NCI-H2029 treated with DMSO at 0.1 percent for 48 hours (cell line): ENCODE measurements around the gene RTL10.

Source experiments
- DNase-seq: peaks from one replicate; lab custom pipeline; 2025; lab: John Stamatoyannopoulos, UW

Gene RTL10, protein sequence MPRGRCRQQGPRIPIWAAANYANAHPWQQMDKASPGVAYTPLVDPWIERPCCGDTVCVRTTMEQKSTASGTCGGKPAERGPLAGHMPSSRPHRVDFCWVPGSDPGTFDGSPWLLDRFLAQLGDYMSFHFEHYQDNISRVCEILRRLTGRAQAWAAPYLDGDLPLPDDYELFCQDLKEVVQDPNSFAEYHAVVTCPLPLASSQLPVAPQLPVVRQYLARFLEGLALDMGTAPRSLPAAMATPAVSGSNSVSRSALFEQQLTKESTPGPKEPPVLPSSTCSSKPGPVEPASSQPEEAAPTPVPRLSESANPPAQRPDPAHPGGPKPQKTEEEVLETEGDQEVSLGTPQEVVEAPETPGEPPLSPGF

DNA sequence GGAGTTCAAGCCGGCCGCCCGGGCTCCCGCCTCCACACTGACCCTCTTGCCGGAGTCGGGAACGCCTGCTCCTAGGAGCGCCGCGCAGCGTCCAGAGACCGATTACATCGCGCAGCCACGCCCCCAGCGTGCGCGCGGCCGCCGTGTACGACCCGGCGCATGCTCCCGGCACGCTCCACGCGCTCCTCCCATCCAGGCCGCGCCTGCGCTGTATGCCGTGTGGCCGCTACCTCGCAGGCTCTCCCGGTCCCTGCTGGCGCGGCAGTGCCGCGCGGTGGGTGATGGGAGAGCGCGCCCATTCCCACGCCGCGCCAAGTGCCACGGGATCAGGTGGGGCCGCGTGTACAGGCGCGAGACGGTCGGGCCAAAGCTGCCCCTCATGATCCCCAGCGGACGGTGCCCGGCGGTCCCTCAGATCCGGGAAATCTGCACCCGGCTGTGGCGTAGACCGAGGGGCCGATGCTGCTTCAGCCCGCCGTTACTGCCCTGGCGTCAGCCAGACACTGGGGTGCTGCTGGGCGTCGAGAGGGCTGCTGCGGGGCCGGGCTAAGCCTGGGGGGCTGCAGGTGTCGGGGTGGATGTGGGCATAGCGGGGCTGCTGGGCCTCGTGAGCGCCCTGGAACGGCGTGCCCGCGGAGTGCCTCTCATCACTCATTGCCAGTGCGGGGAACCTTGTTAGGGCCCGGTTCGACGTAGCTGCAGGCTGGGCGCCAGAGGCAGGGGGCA is at the start of gene RTL10, which contains the start of gene GNB1L:
Gene RTL10, minus strand, starts transcription at position 97 of the 726 bp plus-strand sequence. CDS start 2,613 bp downstream, outside the sequence.
Gene GNB1L, minus strand, starts transcription at position 97 of the 726 bp plus-strand sequence. CDS start 33,519 bp downstream, outside the sequence.
- peak; percentile 76 for DNase-seq

DNA sequence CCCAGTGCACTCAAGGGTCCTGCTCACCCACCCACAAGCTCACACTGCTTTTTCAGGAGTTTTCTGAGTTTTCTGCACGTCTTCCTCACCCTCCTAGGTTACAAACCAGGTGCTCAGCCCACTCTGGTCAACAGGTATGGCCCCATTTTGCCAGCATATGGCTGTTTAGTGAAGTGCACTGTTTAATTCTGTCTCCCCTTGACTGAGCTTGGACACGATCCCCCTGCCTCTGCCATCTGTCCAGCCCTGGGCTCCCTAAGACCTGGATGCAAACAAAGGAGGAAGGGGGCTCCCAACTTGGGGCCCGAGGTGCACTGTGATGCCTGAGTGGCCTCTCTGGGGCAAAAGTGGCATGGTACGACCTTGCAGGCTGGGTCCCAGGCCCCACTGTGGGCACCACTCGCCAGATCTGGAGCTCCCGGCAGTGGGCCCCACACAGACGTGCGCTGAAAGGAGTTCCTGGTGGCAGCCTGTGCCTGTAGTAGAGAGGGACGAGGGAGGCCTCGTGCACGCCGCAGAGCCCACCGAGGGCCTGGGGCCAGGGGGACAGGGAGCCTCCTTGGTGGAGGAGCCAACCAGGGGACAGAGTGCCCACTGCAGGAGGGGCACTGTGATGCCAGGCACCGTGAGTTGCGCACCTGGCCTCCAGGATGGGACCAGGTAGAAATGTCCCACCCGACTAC is 49.6 kb upstream of the RTL10 start:
- DNase-seq, result no peak

DNA sequence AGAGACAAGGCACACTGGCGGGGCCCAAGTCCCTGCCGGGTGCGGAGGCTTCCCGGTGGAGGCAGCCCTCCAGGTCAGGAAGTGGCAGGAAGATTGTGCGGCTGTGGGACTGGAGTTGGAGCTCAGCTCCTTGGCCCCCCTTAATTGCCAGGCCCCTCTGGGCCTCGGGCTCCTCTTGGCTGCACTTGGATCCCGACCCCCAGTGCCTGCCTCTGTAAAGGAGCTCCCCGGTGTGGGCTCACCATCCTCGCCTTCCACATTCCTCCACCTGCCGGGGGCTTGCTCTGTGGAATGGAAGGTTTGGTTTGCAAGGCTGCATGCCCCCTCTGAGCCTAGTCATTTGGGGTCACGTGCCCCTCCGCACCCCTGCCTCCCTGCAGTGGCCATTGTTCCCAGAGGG is 48.8 kb upstream of the RTL10 start:
- no peak for DNase-seq

DNA sequence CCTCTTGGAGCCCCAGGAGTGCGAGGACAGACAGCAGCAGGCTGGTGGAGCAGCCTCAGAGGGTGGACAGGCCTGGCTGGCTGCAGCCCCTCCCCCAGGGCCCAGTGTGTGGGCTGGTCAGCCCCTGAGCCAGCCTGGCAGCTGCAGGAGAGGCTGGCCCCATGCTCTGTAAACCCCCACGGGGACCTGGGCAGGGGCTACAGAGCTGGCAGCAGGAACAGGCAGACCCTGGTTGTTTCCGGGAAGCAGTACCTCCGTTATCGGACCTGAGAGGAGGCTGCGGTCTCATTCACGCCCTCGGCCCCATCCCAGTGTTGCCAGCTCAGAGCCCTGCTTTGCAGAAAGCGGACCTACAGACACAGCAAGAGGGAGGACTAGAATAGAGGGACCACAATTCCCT is 48.4 kb upstream of the RTL10 start:
- DNase-seq, result no peak

DNA sequence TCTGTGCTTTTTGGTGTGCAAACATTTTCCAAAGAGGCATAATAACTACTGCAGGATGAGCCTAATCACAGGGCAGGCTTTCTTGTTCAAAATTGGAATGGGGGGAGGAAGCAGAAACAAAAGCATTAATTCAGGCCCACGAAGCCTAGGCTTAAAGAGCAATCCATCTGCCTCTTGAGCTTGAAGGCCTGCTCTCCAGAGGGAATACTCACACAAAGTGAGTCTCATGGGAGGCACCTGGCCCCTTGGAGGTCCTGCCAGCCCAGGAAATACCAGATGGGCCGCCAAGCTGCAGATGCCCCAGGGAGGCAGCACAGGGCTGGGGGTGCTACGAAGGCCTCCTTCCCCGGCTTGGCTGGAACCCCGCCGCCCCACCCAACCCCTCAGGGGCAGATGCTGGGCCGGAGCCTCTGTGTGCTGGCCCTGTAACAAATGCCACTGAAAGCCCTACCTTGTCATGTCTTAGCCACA is 47.6 kb upstream of the RTL10 start:
- DNase-seq, result no peak

DNA sequence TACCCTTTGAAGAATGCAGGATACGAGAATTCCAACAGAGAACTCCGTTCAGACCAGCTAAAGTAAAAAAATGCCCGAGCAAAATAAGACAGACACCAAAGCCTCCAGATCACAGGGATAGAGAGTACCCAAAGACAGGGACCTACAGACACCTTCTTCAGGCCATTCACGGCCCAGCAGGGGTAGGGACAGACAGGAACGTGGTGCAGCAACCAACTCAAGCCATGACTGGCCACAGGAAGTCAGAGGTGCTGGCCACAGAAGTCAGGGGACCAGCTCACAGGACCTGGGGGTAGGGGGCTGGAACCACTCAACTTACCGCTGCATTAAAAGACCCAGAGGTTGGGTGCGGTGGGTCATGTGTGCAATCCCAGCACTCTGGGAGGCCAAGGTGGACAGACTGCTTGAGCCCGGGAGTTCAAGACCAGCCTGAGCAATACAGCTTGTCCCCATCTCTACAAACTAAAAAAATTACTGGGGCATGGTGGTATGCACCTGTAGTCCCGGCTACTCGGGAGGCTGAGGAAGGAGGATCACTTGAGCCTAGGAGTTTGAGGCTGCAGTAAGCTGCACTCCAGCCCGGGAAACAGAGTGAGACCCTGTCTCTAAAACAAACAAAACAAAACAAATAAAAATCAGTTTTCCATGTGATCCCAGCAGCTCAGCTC is 47.0 kb upstream of the RTL10 start:
- no peak for DNase-seq

DNA sequence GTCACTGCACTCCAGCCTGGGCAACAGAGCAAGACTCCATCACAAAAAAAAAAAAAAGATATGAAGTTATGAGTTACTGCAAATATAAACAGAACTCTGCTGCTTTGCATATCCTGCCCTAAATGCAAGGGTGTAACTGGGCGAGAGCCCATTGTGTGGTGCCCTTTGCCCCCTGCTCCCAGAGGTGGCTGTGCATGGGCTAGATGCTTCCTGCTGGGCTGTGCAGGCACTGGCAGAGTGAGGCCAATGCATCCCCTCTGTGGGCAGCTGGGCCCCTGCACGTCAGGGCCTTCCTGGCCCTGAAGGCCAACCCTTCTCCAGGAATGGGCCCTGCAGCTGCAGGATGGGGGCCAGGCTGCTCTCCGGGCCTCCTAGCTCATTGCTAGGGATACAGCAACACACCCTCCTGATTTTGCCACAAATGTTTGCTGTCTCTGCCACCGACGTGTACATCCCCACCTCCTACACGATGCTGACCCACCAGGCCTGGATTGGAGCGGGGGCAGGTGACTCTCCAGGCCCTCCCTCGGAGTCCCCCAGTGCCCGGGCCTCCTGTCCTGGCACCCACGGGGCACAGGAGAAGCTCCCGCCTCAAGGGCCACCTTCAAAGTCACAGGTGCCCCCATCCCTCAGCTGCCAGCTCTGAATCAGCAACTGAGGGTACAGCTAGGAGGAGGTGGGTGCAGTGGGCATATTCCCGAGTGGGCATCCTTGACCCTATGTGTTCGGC is 46.2 kb upstream of the RTL10 start:
- no peak for DNase-seq

- no peak for DNase-seq
Measured at GRCh38 chr22:19898831-19899567, 44.3 kb upstream of the RTL10 start.

DNA sequence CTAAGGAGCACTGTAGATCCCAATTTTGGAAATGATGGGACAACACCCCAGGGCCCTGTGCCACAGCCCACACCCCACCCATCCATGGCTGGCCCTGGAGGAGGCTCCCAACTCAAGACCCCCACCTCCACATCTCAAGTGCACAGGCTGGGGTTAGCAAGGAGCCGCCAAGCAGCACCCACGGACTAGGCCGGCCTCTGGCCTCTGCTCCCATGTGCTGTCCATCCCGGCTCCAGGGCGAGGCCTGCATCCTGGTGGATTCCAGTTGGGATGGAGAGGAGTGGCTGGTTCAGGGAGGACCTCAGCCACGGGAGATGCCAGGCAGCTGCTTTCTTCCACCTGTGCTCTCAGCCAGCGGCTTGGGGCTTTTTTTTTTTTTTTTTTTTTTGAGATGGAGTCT is 43.5 kb upstream of the RTL10 start:
- DNase-seq, result no peak

DNA sequence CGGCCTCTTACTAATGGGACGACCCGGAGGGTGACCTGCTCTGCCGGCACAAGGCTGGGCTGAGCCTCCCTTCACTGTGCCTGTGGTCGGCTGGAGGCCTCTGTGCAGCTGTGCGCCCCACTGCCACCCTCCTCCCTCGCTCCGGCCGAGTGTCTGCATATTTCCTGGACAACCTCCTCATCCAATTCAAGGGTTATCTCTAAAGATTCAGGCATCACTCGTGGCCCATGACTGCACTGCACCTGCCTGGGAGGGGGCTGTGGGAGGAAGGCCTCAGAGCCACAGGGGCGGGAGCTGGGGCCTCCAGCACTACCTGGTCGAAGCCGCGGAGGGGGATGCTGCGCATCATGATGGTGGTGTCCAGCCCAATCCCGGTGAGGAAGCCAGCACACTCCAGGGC is 43.1 kb upstream of the RTL10 start:
- no peak for DNase-seq

- DNase-seq, result no peak
Measured at GRCh38 chr22:19896665-19897355, 42.1 kb upstream of the RTL10 start.

DNA sequence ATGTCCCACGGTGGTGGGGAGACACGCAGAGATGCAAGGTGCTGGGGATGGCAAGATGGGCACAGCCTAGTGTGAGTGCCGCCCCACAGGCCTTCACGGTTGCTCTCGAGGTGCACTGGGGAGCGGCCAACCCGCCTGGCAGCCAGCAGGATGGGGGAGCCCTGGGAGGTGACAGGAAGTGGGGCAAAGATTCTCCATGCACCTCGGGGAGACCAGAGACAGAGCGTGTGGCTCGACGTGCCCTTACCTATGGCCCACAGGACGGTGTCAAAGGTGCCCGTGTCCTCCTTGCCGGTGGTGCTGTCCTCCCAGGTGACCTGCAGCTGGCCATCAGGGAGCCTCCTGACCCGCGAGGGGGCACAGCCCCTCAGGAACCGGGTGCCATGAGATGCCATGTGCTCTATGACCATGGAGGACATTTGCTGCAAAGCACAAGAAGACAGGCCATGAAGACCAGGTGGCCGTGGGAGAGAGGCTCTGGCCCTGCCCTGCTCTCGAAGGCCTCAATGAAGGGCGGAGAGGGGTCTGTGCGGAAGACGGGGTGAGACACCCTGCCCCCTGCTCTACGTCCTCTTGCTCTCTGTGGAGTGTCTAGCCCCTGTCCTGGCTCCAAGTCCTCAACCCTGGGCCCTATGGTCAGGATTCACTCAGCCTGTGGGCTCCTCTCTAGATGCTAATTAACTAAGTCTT is 40.6 kb upstream of the RTL10 start:
- DNase-seq, result no peak

DNA sequence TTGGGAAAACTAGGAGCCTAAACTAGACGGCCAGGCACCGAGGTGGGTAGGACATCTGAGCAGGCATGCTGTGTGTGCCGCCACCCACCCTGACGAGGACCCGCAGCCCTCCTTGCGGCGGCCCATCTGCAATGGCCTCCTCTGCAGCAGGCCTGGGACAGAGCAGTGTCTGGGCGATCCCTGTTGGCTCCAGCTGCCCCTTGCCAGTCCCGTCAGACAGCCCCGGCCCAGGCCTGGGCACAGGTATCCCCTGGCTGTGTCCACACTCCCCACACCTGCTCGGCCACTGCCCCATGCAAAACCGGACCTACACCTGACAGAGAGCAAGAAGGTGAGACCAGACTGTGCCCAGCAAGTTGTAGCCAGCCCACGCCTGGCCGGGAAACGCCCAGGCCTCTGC is 38.7 kb upstream of the RTL10 start:
- no peak for DNase-seq

DNA sequence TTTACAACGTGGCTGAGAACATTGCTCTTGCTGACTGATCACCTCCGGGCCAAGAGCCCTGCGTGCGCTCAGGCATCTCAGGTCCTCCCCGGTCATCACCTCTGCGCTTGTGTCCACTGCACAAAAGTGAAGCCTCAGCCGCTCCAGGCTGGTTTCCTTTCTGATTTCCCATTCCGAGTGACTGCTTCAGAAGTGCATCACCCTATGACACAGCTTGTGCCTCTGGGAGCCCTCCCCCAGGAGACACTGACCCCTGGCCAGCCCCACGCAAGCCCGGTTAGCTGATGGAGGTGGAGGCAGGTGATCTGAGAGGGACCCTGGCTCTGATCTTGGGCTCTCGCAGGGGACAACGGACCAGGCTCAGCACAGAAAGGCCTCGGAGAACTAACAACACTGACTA is 38.3 kb upstream of the RTL10 start:
- no peak for DNase-seq

DNA sequence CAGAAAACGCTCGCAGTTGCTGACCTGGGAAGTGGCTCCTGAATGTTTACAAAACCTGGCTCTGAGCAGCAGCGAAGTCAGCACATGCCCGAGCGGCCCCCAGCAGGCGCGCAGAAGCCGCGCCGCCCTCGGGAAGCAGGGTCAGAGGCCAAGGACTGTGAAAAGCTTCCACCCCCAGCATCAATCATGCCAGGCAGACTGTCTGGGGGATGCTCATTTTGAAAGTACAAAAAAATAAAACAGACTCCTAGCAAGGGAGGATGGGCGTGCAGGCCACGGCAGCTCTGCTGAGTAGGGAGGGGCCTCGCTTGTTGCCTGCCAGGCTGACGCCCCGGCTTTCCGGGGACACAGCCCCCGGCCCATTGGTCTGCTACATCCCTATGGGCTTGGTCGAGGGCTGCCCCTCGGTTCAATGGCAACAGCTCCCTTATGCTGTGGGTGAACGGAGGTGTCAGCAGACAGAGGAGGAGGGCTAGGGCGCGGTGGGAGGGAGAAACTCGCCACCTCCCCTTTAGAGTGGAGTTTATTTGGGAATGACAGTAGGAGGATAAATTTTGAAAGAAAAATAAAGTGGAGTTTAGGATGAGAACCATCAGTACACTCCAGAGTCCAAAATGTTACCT is 37.7 kb upstream of the RTL10 start:
- no peak for DNase-seq

GRCh38 chr22:19891317-19892256 is 36.9 kb upstream of the RTL10 start:
- peak; percentile 32 for DNase-seq

GRCh38 chr22:19890502-19891316 is 36.0 kb upstream of the RTL10 start:
- DNase-seq, result no peak
